Caco-2 (cell line): ENCODE results near the gene BCL2. TPM values are rescaled to one million over a fixed set of nuclear protein-coding genes. Genes with fewer than 3 reads are reported as not detected.

ENCODE experiments used
- BruUV-seq: library from RNA; stranded (reverse); fragments of 400-500 nt; replicated peaks from 2 replicates; lab custom pipeline; 2021; lab: Mats Ljungman, UMichigan
- CTCF ChIA-PET: fragments of 300-600 bp; sonication (Branson Sonifier 250); formaldehyde crosslinking; loops from one replicate; lab custom pipeline; 2022; ENCODE audit warnings: antibody characterized with exemption; lab: Charles Lee
- POLR2A ChIA-PET: fragments of 300-600 bp; sonication (Branson Sonifier 250); formaldehyde crosslinking; loops from one replicate; lab custom pipeline; 2022; ENCODE audit warnings: antibody characterized with exemption; lab: Charles Lee
- DNase-seq, 2 experiments: peaks; one replicate each; pipeline versions ENCODE4 v3.0.0 to v3.0.0-alpha.2; 2020 to 2022
- H3K27me3 ChIP-seq: replicated peaks from 2 replicates; pipeline ENCODE4 v1.6.0; 2011; ENCODE audit warnings: low read length; ENCODE audit not compliant: control insufficient read depth, insufficient read depth
- H3K36me3 ChIP-seq: 2 replicates; pipeline ENCODE4 v1.5.1; 2011; ENCODE audit warnings: low read length; ENCODE audit not compliant: control insufficient read depth, insufficient read depth
- H3K4me1 ChIP-seq: fragments of 250-450 bp; sonication (Bioruptor Pico); 2 replicates; pipeline ENCODE4 v1.5.1; 2020; ENCODE audit warnings: mild to moderate bottlenecking
- H3K4me3 ChIP-seq: 2 replicates; pipeline ENCODE4 v1.5.1; 2011; ENCODE audit warnings: low read depth, mild to moderate bottlenecking, control low read depth, low read length
- H3K9me3 ChIP-seq: fragments of 250-450 bp; sonication (Bioruptor Pico); 2 replicates; pipeline ENCODE4 v1.5.1; 2020; ENCODE audit warnings: mild to moderate bottlenecking, moderate library complexity
- H3K27ac Mint-ChIP-seq: one replicate; pipeline ENCODE4 v1.8.0; 2022; ENCODE audit warnings: mixed read lengths; ENCODE audit not compliant: unreplicated experiment
- H3K27me3 Mint-ChIP-seq: one replicate; pipeline ENCODE4 v1.8.0; 2022; ENCODE audit warnings: mixed read lengths; ENCODE audit not compliant: insufficient read depth, unreplicated experiment
- H3K36me3 Mint-ChIP-seq: one replicate; pipeline ENCODE4 v1.8.0; 2022; ENCODE audit warnings: mild to moderate bottlenecking, mixed read lengths; ENCODE audit not compliant: insufficient read depth, unreplicated experiment
- H3K4me1 Mint-ChIP-seq: one replicate; pipeline ENCODE4 v1.8.0; 2022; ENCODE audit warnings: low read depth, mixed read lengths; ENCODE audit not compliant: unreplicated experiment
- H3K4me3 Mint-ChIP-seq: one replicate; pipeline ENCODE4 v1.8.0; 2022; ENCODE audit warnings: mild to moderate bottlenecking, moderate library complexity, mixed read lengths; ENCODE audit not compliant: unreplicated experiment
- H3K9me3 Mint-ChIP-seq: one replicate; pipeline ENCODE4 v1.8.0; 2022; ENCODE audit warnings: mixed read lengths; ENCODE audit not compliant: unreplicated experiment
- intact Hi-C: fragments of 100-400 bp; cut with micrococcal nuclease; formaldehyde crosslinking; loops from one replicate; pipeline ENCODE4 v1.10.0; 2022; ENCODE audit not compliant: unreplicated experiment
- total RNA-seq: library from RNA; stranded (reverse); gene quantifications from 2 replicates; pipeline ENCODE4 v1.2.3, GENCODE V29; 2022
- TF ChIP-seq, protein P1 (sequence below), 2 experiments: fragments of 200-600 bp in 1 of 2; IDR thresholded peaks; 1 replicate in 1 of 2; 2 replicates in 1 of 2; pipeline versions ENCODE4 v1.5.1 to v1.8.0; 2011 to 2022; ENCODE audit warnings: antibody characterized with exemption in 1 of 2, control low read depth in 1 of 2, inconsistent platforms in 1 of 2, low read depth in 1 of 2, low read length in 1 of 2, mild to moderate bottlenecking in 1 of 2, moderate library complexity in 1 of 2; ENCODE audit not compliant: insufficient read depth in 1 of 2, severe bottlenecking in 1 of 2, unreplicated experiment in 1 of 2

The BCL2 gene
- total RNA-seq, 1 experiment from 2014 or later: 6.5 TPM

DNA sequence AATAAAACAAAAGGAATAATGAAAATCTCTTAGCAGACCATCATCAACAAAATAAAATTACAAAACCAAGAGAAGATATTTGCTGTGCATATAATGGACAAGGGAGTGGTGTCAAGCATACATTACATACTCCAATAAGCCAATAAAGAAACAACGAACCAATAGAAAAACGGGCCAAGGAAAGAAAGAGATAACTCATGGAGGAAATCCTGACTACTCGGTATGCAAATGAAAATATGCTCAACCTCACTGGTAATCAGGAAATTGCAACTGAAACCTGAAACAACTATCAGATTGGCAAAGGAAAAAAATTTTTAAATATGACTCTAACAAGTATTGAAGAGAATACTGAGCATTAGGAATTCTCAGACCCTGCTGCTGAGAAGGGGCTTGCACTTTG lies 84.7 kb downstream of the BCL2 start:
- Histone ChIP-seq H3K9me3 (no peaks in the 10 kb centered on the region), H3K27me3 (no peaks in the 10 kb centered on the region), H3K36me3 (no peaks in the 10 kb centered on the region), H3K4me1 (peaks cover 12% of the 10 kb centered on the region; the same call in 1 of the 2 replicates), H3K4me3 (no peak overlapping the region)
- Mint-ChIP-seq H3K4me1 (no peaks in the 10 kb centered on the region), H3K9me3 (no peaks in the 10 kb centered on the region), H3K36me3 (no peaks in the 10 kb centered on the region), H3K4me3 (no peak overlapping the region), H3K27me3 (no peaks in the 10 kb centered on the region), H3K27ac (no peak overlapping the region)
- intact Hi-C loops: no loop called here
- ChIA-PET POLR2A (no interaction called here), CTCF (no interaction called here)
- no peak for DNase-seq
- TF ChIP-seq, protein P1, sequence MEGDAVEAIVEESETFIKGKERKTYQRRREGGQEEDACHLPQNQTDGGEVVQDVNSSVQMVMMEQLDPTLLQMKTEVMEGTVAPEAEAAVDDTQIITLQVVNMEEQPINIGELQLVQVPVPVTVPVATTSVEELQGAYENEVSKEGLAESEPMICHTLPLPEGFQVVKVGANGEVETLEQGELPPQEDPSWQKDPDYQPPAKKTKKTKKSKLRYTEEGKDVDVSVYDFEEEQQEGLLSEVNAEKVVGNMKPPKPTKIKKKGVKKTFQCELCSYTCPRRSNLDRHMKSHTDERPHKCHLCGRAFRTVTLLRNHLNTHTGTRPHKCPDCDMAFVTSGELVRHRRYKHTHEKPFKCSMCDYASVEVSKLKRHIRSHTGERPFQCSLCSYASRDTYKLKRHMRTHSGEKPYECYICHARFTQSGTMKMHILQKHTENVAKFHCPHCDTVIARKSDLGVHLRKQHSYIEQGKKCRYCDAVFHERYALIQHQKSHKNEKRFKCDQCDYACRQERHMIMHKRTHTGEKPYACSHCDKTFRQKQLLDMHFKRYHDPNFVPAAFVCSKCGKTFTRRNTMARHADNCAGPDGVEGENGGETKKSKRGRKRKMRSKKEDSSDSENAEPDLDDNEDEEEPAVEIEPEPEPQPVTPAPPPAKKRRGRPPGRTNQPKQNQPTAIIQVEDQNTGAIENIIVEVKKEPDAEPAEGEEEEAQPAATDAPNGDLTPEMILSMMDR (IDR thresholded peaks at IDR 0.05; ENCODE audit: insufficient read depth in 1 of 2, low read depth in 1 of 2, low read length in 1 of 2, severe bottlenecking in 1 of 2, unreplicated experiment in 1 of 2): no peak
- BruUV-seq: no TSS peak

DNA sequence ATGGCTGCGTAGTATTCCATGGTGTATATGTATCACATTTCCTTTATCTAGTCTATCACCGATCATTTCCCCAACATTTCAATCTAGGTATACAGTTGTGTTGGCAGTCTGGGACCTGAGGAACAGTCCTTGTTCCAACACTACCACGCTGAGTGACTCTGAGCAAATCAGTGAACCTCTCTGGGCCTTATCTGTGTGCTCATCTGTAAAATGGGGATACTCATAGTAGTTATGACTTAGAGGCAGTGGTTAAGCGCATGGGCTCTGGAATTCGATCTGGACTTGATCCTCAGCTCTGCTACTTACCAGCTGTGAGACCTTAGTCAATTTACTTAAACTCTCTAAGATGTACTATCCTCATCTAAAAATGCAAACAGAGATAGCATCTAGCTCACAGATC lies 85.1 kb downstream of the BCL2 start:
- Histone ChIP-seq H3K36me3 (no peaks in the 10 kb centered on the region), H3K27me3 (no peaks in the 10 kb centered on the region), H3K9me3 (no peaks in the 10 kb centered on the region), H3K4me3 (no peak overlapping the region), H3K4me1 (peaks cover 12% of the 10 kb centered on the region; the same call in 1 of the 2 replicates)
- H3K4me1 Mint-ChIP-seq: no peaks in the 10 kb centered on the region
- TF ChIP-seq, protein P1 (IDR thresholded peaks at IDR 0.05; ENCODE audit: insufficient read depth in 1 of 2, low read depth in 1 of 2, low read length in 1 of 2, severe bottlenecking in 1 of 2, unreplicated experiment in 1 of 2): no peak
- intact Hi-C loops: no loop called here
- ChIA-PET CTCF (no interaction called here), POLR2A (no interaction called here)
- H3K27me3 Mint-ChIP-seq: no peaks in the 10 kb centered on the region
- no peak overlapping the region for H3K4me3 Mint-ChIP-seq
- no peak overlapping the region for H3K27ac Mint-ChIP-seq
- no peak for DNase-seq
- H3K36me3 Mint-ChIP-seq: no peaks in the 10 kb centered on the region
- BruUV-seq: no TSS peak
- H3K9me3 Mint-ChIP-seq: no peaks in the 10 kb centered on the region

DNA sequence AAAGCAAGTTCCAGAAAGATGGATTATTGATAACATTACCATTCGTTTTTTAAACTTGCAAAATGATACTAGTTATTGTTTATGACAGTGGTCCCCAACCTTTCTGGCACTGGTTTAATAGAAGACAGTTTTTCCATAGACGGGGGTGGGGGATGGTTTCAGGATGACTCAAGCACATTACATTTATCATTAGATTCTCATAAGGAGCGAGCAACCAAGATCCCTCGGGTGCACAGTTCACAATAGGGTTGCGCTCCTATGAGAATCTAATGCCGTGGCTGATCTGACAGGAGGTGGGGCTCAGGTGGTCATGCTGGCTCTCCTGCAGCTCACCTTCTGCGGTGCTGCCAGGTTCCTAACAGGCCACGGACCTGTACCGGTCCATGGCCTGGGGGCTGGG lies 86.2 kb downstream of the BCL2 start:
- H3K27ac Mint-ChIP-seq: no peak overlapping the region
- ChIA-PET CTCF (no interaction called here), POLR2A (no interaction called here)
- Histone ChIP-seq H3K4me1 (peaks cover 9% of the 10 kb centered on the region; the same call in 1 of the 2 replicates), H3K9me3 (no peaks in the 10 kb centered on the region), H3K4me3 (no peak overlapping the region), H3K36me3 (no peaks in the 10 kb centered on the region), H3K27me3 (no peaks in the 10 kb centered on the region)
- no peaks in the 10 kb centered on the region for H3K4me1 Mint-ChIP-seq
- DNase-seq: no peak
- H3K36me3 Mint-ChIP-seq: no peaks in the 10 kb centered on the region
- no peaks in the 10 kb centered on the region for H3K9me3 Mint-ChIP-seq
- intact Hi-C loops: no loop called here
- H3K27me3 Mint-ChIP-seq: no peaks in the 10 kb centered on the region
- TF ChIP-seq, protein P1 (IDR thresholded peaks at IDR 0.05; ENCODE audit: insufficient read depth in 1 of 2, low read depth in 1 of 2, low read length in 1 of 2, severe bottlenecking in 1 of 2, unreplicated experiment in 1 of 2): no peak
- no peak overlapping the region for H3K4me3 Mint-ChIP-seq
- BruUV-seq: no TSS peak
